ENCODE data around the gene ZNF740. TPM values are rescaled to one million over a fixed set of nuclear protein-coding genes. Genes with fewer than 3 reads are reported as not detected.
A peak's percentile ranks its signal among the peaks of the same experiment; 100 is the strongest.

Gene ZNF740
- total and polyA plus RNA-seq, 10 of the 15 experiments (the other 5 are each of a cell fraction or from before 2014, with no cell fraction given), result 1.4 to 33.6 (median 11.3) TPM

- TF ChIP-seq GATAD2B (conservative IDR thresholded peaks at IDR 0.05; ENCODE audit: low read depth) (no peak; the same call in 1 of the 2 replicates), PBX3 (IDR thresholded peaks at IDR 0.05; ENCODE audit: insufficient replicate concordance, low read depth, low read length) (peak; percentile 38), ETV6 (conservative IDR thresholded peaks at IDR 0.05 in 1 of 2, IDR thresholded peaks at IDR 0.05 in 1 of 2; ENCODE audit: borderline replicate concordance in 1 of 2, low read depth in 1 of 2) (peak in 1 of 2 experiments; percentile 62; a peak in 2 of 4 replicates), NR2F1 (conservative IDR thresholded peaks at IDR 0.05) (peak; percentile 55), BCL11A (IDR thresholded peaks at IDR 0.05; ENCODE audit: low read depth, low read length) (no peak), E2F4 (IDR thresholded peaks at IDR 0.05; ENCODE audit: low read depth, low read length) (no peak), MEF2A (IDR thresholded peaks at IDR 0.05; ENCODE audit: insufficient read depth, low read depth, low read length) (no peak), IRF3 (IDR thresholded peaks at IDR 0.05) (no peak; the same call in 1 of the 2 replicates), SREBF2 (IDR thresholded peaks at IDR 0.05; ENCODE audit: low read length) (peak; percentile 45; the same call in 1 of the 2 replicates), NRF1 (conservative IDR thresholded peaks at IDR 0.05; ENCODE audit: low read depth, low read length) (peak; percentile 85), EP300 (IDR thresholded peaks at IDR 0.05; ENCODE audit: borderline replicate concordance in 1 of 2, control insufficient read depth in 1 of 2, low read depth in 2 of 2, low read length in 2 of 2) (no peak), ATF7 (IDR thresholded peaks at IDR 0.05; ENCODE audit: low read depth) (no peak), TCF3 (IDR thresholded peaks at IDR 0.05; ENCODE audit: borderline replicate concordance, insufficient read depth, low read depth, low read length) (peak; percentile 94), ZNF622 (IDR thresholded peaks at IDR 0.05) (no peak), FOXK2 (IDR thresholded peaks at IDR 0.05) (peak; percentile 84), POLR2AphosphoS2 (IDR thresholded peaks at IDR 0.05; ENCODE audit: low read depth, low read length) (no peak), SMARCA5 (IDR thresholded peaks at IDR 0.05) (no peak), BCLAF1 (IDR thresholded peaks at IDR 0.05) (no peak)
- TF ChIP-seq, protein P1, sequence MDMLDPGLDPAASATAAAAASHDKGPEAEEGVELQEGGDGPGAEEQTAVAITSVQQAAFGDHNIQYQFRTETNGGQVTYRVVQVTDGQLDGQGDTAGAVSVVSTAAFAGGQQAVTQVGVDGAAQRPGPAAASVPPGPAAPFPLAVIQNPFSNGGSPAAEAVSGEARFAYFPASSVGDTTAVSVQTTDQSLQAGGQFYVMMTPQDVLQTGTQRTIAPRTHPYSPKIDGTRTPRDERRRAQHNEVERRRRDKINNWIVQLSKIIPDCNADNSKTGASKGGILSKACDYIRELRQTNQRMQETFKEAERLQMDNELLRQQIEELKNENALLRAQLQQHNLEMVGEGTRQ (IDR thresholded peaks at IDR 0.05; ENCODE audit: borderline replicate concordance, low read depth, low read length), result no peak
- TF ChIP-seq, protein P2, sequence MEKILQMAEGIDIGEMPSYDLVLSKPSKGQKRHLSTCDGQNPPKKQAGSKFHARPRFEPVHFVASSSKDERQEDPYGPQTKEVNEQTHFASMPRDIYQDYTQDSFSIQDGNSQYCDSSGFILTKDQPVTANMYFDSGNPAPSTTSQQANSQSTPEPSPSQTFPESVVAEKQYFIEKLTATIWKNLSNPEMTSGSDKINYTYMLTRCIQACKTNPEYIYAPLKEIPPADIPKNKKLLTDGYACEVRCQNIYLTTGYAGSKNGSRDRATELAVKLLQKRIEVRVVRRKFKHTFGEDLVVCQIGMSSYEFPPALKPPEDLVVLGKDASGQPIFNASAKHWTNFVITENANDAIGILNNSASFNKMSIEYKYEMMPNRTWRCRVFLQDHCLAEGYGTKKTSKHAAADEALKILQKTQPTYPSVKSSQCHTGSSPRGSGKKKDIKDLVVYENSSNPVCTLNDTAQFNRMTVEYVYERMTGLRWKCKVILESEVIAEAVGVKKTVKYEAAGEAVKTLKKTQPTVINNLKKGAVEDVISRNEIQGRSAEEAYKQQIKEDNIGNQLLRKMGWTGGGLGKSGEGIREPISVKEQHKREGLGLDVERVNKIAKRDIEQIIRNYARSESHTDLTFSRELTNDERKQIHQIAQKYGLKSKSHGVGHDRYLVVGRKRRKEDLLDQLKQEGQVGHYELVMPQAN (conservative IDR thresholded peaks at IDR 0.05), result no peak; the same call in 1 of the 2 replicates
Observed at GRCh38 chr12:53180220-53180930, at the start of gene ZNF740, which contains the start of gene CSAD (continued).

Data from GM12878 (cell line).